A673 (cell line): ENCODE measurements around the gene APOA1.

Experiments
- CTCF ChIP-seq: fragments of 300-800, 200-600 bp; sonication (generic); conservative IDR thresholded peaks from 2 replicates; pipeline ENCODE4 v1.5.1; 2017; ENCODE audit warnings: low read depth, mild to moderate bottlenecking, antibody characterized with exemption, low read length, moderate library complexity, mixed read lengths
- EZH2 ChIP-seq: fragments of 200-600 bp; sonication (generic); IDR thresholded peaks from 2 replicates; pipeline ENCODE4 v1.6.1; 2017; ENCODE audit warnings: borderline replicate concordance, low read depth, mild to moderate bottlenecking, mixed read lengths, antibody characterized with exemption, low read length; ENCODE audit not compliant: poor library complexity, severe bottlenecking

- TF ChIP-seq CTCF = no peak
- TF ChIP-seq EZH2 = no peak
Observed at GRCh38 chr11:116862951-116863350, 25.5 kb upstream of the APOA1 start.
